Omental fat pad (tissue), 4 donors: ENCODE measurements around the gene PLCE1. TPM values are rescaled to one million over a fixed set of nuclear protein-coding genes. Genes with fewer than 3 reads are reported as not detected.

ENCODE experiments used
- ATAC-seq: fragments of 150-250 bp; one replicate; pipeline ENCODE4 v1.9.1; 2016; ENCODE audit warnings: mild to moderate bottlenecking, moderate library complexity; ENCODE audit not compliant: low FRiP score
- DNase-seq: peaks from one replicate; pipeline ENCODE4 v3.0.0-alpha.2; 2019; ENCODE audit warnings: low spot score
- CTCF ChIP-seq, 3 donors: fragments of 450-650 bp; IDR thresholded peaks; one replicate each; pipeline ENCODE4 v1.5.1; 2016 to 2017; ENCODE audit warnings: antibody characterized with exemption in 3 of 3, mild to moderate bottlenecking in 3 of 3, moderate library complexity in 2 of 3
- total RNA-seq, 4 donors: library from RNA; depleted of rRNA; stranded (reverse); fragments of >200 nt; gene quantifications; one replicate each; pipeline ENCODE4 v1.1.0, GENCODE V29; 2016

Gene PLCE1
- total RNA-seq, 4 donors from 2014 or later, result 5.8 to 12.8 (median 7.7) TPM

- DNase-seq (no peak), ATAC-seq (no peak)
- no peak for TF ChIP-seq CTCF (IDR thresholded peaks at IDR 0.05)
These were observed 23.3 kb downstream of the PLCE1 start for GRCh38 chr10:94016727-94017714.

GRCh38 chr10:94018107-94018506 is 24.4 kb downstream of the PLCE1 start:
- no peak for TF ChIP-seq CTCF (IDR thresholded peaks at IDR 0.05)
- DNase-seq (no peak), ATAC-seq (no peak)

GRCh38 chr10:94023906-94024305 is 30.2 kb downstream of the PLCE1 start:
- no peak for TF ChIP-seq CTCF (IDR thresholded peaks at IDR 0.05)
- ATAC-seq (no peak), DNase-seq (no peak)

- no peak for ATAC-seq
- DNase-seq, result no peak
- TF ChIP-seq CTCF (IDR thresholded peaks at IDR 0.05), result no peak
These were observed 30.7 kb downstream of the PLCE1 start for GRCh38 chr10:94024407-94024806.

GRCh38 chr10:94025806-94026205 is 32.1 kb downstream of the PLCE1 start:
- no peak for DNase-seq
- no peak for ATAC-seq
- TF ChIP-seq CTCF (IDR thresholded peaks at IDR 0.05), result no peak

- DNase-seq (no peak), ATAC-seq (no peak)
- TF ChIP-seq CTCF (IDR thresholded peaks at IDR 0.05), result no peak
These were observed 33.5 kb downstream of the PLCE1 start for GRCh38 chr10:94027197-94027596.

GRCh38 chr10:94029955-94030354 is 36.2 kb downstream of the PLCE1 start:
- DNase-seq (no peak), ATAC-seq (no peak)
- TF ChIP-seq CTCF (IDR thresholded peaks at IDR 0.05), result no peak
